GM19035 (cell line): ENCODE data around the gene TLK2.

ENCODE experiments used
- ATAC-seq: cut with Tn5 transposase; IDR thresholded peaks from one replicate; pipeline ENCODE4 v1.9.1; 2021; ENCODE audit not compliant: unreplicated experiment

Gene TLK2

GRCh38 chr17:62627219-62627903, 148.7 kb downstream of the TLK2 start, which contains the start of gene MRC2:
Gene MRC2, plus strand, starts transcription at chr17:62627670. Its CDS starts 133 bp downstream, at chr17:62627803.
- ATAC-seq = no peak

GRCh38 chr17:62627904-62628633, 149.4 kb downstream of the TLK2 start:
- no peak for ATAC-seq

- no peak for ATAC-seq
Observed at GRCh38 chr17:62628831-62629555, 150.4 kb downstream of the TLK2 start.

GRCh38 chr17:62629556-62630364, 151.1 kb downstream of the TLK2 start:
- no peak for ATAC-seq

- ATAC-seq = no peak
Observed at GRCh38 chr17:62630365-62631085, 151.9 kb downstream of the TLK2 start.

- ATAC-seq = no peak
Observed at GRCh38 chr17:62631086-62631935, 152.7 kb downstream of the TLK2 start.

- no peak for ATAC-seq
Observed at GRCh38 chr17:62631936-62632924, 153.6 kb downstream of the TLK2 start.

- no peak for ATAC-seq
Observed at GRCh38 chr17:62637809-62638208, 159.2 kb downstream of the TLK2 start.

GRCh38 chr17:62641153-62641552, 162.5 kb downstream of the TLK2 start:
- ATAC-seq = no peak

GRCh38 chr17:62641951-62642350, 163.3 kb downstream of the TLK2 start:
- ATAC-seq = no peak

GRCh38 chr17:62643496-62643895, 164.9 kb downstream of the TLK2 start:
- no peak for ATAC-seq

GRCh38 chr17:62644487-62645173, 166.0 kb downstream of the TLK2 start:
- ATAC-seq = no peak

GRCh38 chr17:62648251-62648955, 169.8 kb downstream of the TLK2 start:
- no peak for ATAC-seq

GRCh38 chr17:62648956-62649294, 170.3 kb downstream of the TLK2 start:
- ATAC-seq = no peak

- no peak for ATAC-seq
Observed at GRCh38 chr17:62649570-62649969, 170.9 kb downstream of the TLK2 start.

GRCh38 chr17:62650587-62650986, 172.0 kb downstream of the TLK2 start:
- no peak for ATAC-seq
